Activated CD4-positive, alpha-beta T cell treated with anti-CD3 and anti-CD28 coated beads for 4 hours (primary cell): Measurements from ENCODE around the gene RASD1.

Experiments
- DNase-seq, 2 donors: peaks; one replicate each; pipeline ENCODE4 v3.0.0-alpha.2; 2020

The RASD1 gene

GRCh38 chr17:17496189-17497064 is at the start of gene RASD1:
RASD1 (minus strand) TSS chr17:17496395; CDS start chr17:17496181, 214 bp downstream.
- DNase-seq: peak; percentile 78 to 80

- DNase-seq: no peak
These were observed 49.8 kb upstream of the RASD1 start for GRCh38 chr17:17545984-17546383.

- DNase-seq: no peak
These were observed 49.0 kb upstream of the RASD1 start for GRCh38 chr17:17545031-17545820.

GRCh38 chr17:17542906-17543635 is 46.9 kb upstream of the RASD1 start:
- no peak for DNase-seq

- DNase-seq: no peak
These were observed 45.4 kb upstream of the RASD1 start for GRCh38 chr17:17541640-17542001.

- DNase-seq: no peak
These were observed 44.9 kb upstream of the RASD1 start for GRCh38 chr17:17540935-17541639.

- no peak for DNase-seq
These were observed 44.2 kb upstream of the RASD1 start for GRCh38 chr17:17540278-17540906.

GRCh38 chr17:17539591-17539990 is 43.4 kb upstream of the RASD1 start:
- no peak for DNase-seq

GRCh38 chr17:17538417-17539391 is 42.5 kb upstream of the RASD1 start:
- DNase-seq: no peak

- DNase-seq: no peak
These were observed 41.3 kb upstream of the RASD1 start for GRCh38 chr17:17537311-17538099.

- no peak for DNase-seq
These were observed 40.5 kb upstream of the RASD1 start for GRCh38 chr17:17536702-17537101.

- no peak for DNase-seq
These were observed 39.8 kb upstream of the RASD1 start for GRCh38 chr17:17535957-17536356.

GRCh38 chr17:17533901-17534441 is 37.8 kb upstream of the RASD1 start:
- DNase-seq: no peak

- DNase-seq: no peak
These were observed 36.8 kb upstream of the RASD1 start for GRCh38 chr17:17532991-17533390.

- DNase-seq: no peak
These were observed 35.0 kb upstream of the RASD1 start for GRCh38 chr17:17531156-17531555.

GRCh38 chr17:17528696-17529652 is 32.8 kb upstream of the RASD1 start:
- DNase-seq: no peak

GRCh38 chr17:17527956-17528500 is 31.8 kb upstream of the RASD1 start:
- DNase-seq: no peak

- no peak for DNase-seq
These were observed 31.3 kb upstream of the RASD1 start for GRCh38 chr17:17527534-17527933.
